Activated naive CD4-positive, alpha-beta T cell treated with anti-CD3 and anti-CD28 coated beads, Interleukin-2, amount 10 ng/mL, durations not matched to agents 7 days and 5 days (primary cell): Measurements from ENCODE around the gene UBE2N.

Experiments used
- CTCF ChIA-PET: fragments of 350-600 bp; sonication (Branson Sonifier 250); formaldehyde crosslinking; loops from one replicate; lab custom pipeline; 2021; ENCODE audit warnings: antibody characterized with exemption; lab: Charles Lee
- DNase-seq: peaks from one replicate; pipeline ENCODE4 v3.0.0-alpha.2; 2020
- H3K27ac Mint-ChIP-seq: one replicate; pipeline ENCODE4 v1.8.0; 2021; ENCODE audit warnings: mild to moderate bottlenecking, moderate library complexity, mixed read lengths
- H3K27me3 Mint-ChIP-seq: one replicate; pipeline ENCODE4 v1.8.0; 2021; ENCODE audit warnings: mild to moderate bottlenecking, mixed read lengths
- H3K36me3 Mint-ChIP-seq: one replicate; pipeline ENCODE4 v1.8.0; 2021; ENCODE audit warnings: mixed read lengths
- H3K4me1 Mint-ChIP-seq: one replicate; pipeline ENCODE4 v1.8.0; 2021; ENCODE audit warnings: mixed read lengths
- H3K4me3 Mint-ChIP-seq: one replicate; pipeline ENCODE4 v1.8.0; 2021; ENCODE audit warnings: mild to moderate bottlenecking, moderate library complexity, mixed read lengths
- H3K9me3 Mint-ChIP-seq: one replicate; pipeline ENCODE4 v1.8.0; 2021; ENCODE audit warnings: mixed read lengths

The UBE2N gene

GRCh38 chr12:93460003-93460402 lies 18.3 kb upstream of the UBE2N start:
- CTCF ChIA-PET = interaction anchor here (0.7 kb wide), 1 partner anchor 28 kb away, joined by 3 read pairs; no protein-coding TSS in a partner anchor
- H3K36me3 Mint-ChIP-seq = no peaks in the 10 kb centered on the region
- peaks cover 3% of the 10 kb centered on the region for H3K4me1 Mint-ChIP-seq

GRCh38 chr12:93459097-93459496 lies 17.4 kb upstream of the UBE2N start:
- CTCF ChIA-PET = interaction anchor here (0.5 to 1.0 kb wide), 3 partner anchors 8 to 333 kb away, joined by 3 read pairs; no protein-coding TSS in a partner anchor
- H3K27ac Mint-ChIP-seq = no peak overlapping the region
- H3K9me3 Mint-ChIP-seq = no peaks in the 10 kb centered on the region

More at GRCh38 chr12:93460003-93460402, 18.3 kb upstream of the UBE2N start:
- DNase-seq = no peak
- H3K27ac Mint-ChIP-seq = no peak overlapping the region
- peaks cover 6% of the 10 kb centered on the region for H3K27me3 Mint-ChIP-seq
- H3K4me3 Mint-ChIP-seq = no peak overlapping the region
- H3K9me3 Mint-ChIP-seq = no peaks in the 10 kb centered on the region

GRCh38 chr12:93456077-93456476 lies 14.3 kb upstream of the UBE2N start:
- Mint-ChIP-seq H3K9me3 (no peaks in the 10 kb centered on the region), H3K36me3 (no peaks in the 10 kb centered on the region), H3K27me3 (peaks cover 11% of the 10 kb centered on the region), H3K4me1 (peaks cover 3% of the 10 kb centered on the region), H3K27ac (no peak overlapping the region), H3K4me3 (no peak overlapping the region)
- CTCF ChIA-PET = no interaction called here
- no peak for DNase-seq

More at GRCh38 chr12:93459097-93459496, 17.4 kb upstream of the UBE2N start:
- H3K4me3 Mint-ChIP-seq = no peak overlapping the region
- H3K27me3 Mint-ChIP-seq = peaks cover 9% of the 10 kb centered on the region
- no peaks in the 10 kb centered on the region for H3K36me3 Mint-ChIP-seq
- no peak for DNase-seq
- H3K4me1 Mint-ChIP-seq = peaks cover 3% of the 10 kb centered on the region

GRCh38 chr12:93453633-93454032 lies 11.9 kb upstream of the UBE2N start:
- peaks cover 11% of the 10 kb centered on the region for H3K27me3 Mint-ChIP-seq
- DNase-seq = no peak
- CTCF ChIA-PET = no interaction called here

DNA sequence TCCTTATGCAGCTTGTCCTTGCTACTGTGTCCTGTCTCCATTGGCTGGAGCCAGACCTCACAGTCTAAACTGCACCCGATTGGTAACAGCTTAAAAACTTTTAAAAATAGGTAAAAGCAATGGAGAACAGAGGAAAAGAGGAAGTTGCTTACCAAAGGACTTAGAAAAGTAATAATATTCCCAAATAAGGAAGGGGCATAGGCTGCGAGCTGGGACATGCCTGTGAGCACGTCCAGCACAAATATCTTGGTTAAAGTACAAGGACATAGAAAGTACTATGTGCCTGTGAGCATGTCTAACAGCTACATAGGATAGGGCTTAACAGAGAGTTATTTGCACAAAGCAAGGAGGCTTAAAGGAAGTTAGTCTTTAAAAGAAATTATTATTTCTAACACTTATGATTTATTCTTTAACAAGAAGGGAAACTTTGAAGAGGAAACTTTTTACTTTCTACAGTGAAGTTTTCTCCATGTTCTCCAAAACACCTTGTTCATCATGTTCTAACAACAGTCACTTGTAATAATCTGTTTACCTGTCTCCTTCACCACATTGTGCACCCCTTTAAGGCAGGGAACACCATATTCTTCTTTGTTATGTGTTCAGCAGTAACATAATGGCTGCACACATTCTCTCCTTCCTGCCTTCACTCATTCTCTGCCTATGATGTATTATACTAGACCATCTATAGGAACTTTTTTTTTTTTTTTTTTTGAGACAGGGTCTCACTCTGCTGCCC lies 9.8 kb upstream of the UBE2N start:
- no peak for DNase-seq
- Mint-ChIP-seq H3K36me3 (no peaks in the 10 kb centered on the region), H3K27ac (no peak overlapping the region), H3K27me3 (peaks cover 11% of the 10 kb centered on the region), H3K9me3 (no peaks in the 10 kb centered on the region), H3K4me1 (peaks cover 25% of the 10 kb centered on the region), H3K4me3 (no peak overlapping the region)
- CTCF ChIA-PET = interaction anchor here (0.6 kb wide), 1 partner anchor 10 kb away, joined by 3 read pairs; the partner anchor contains the start of gene UBE2N

More at GRCh38 chr12:93453633-93454032, 11.9 kb upstream of the UBE2N start:
- Mint-ChIP-seq H3K4me3 (no peak overlapping the region), H3K36me3 (no peaks in the 10 kb centered on the region), H3K4me1 (peaks cover 12% of the 10 kb centered on the region), H3K9me3 (no peaks in the 10 kb centered on the region), H3K27ac (no peak overlapping the region)

- CTCF ChIA-PET = interaction anchor here (0.9 kb wide), 1 partner anchor 120 kb away, joined by 3 read pairs; no protein-coding TSS in a partner anchor
- Mint-ChIP-seq H3K4me3 (no peak overlapping the region), H3K4me1 (peaks cover 25% of the 10 kb centered on the region), H3K36me3 (no peaks in the 10 kb centered on the region), H3K27me3 (peaks cover 10% of the 10 kb centered on the region), H3K27ac (peak overlapping the region; percentile 46), H3K9me3 (no peaks in the 10 kb centered on the region)
- no peak for DNase-seq
These were observed 7.5 kb upstream of the UBE2N start for GRCh38 chr12:93449277-93449676.

GRCh38 chr12:93448796-93449195 lies 7.0 kb upstream of the UBE2N start:
- CTCF ChIA-PET = no interaction called here
- no peaks in the 10 kb centered on the region for H3K36me3 Mint-ChIP-seq
- H3K27ac Mint-ChIP-seq = no peak overlapping the region

DNA sequence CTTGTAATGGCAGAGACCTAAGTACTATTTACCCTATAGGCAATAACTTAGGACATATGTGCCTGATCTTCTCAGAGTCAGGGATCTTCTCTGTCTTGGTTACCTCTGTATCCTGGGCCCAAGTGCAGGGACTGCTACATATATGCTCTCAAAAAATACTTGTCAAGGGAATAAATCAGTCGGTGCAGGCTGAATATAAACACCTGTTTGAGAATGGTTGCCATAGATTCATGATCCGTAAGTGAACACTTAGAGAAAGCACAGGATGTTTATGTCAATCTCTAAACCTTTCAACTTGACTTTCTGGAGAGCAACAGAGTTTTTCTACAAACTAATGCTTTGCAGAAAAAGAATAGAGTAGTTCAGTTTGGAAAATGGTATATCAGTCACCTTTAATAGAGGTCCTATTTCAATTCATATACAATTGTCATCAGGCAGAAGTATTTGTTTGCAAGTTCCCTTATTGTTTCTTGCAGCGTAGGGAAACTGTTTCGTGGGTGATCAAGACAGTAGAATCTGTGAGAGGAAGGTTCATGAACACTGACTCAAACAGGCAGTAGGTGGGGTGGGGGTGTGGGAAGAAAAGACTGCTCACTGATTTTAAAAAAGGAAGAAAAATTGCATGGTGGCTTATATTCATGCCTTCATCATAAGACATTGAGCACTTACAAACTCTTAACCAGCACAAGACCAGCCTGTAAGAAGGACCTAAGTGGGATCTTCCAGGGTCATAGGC lies 6.0 kb upstream of the UBE2N start:
- no peaks in the 10 kb centered on the region for H3K27me3 Mint-ChIP-seq
- peak overlapping the region; percentile 11 for H3K4me3 Mint-ChIP-seq
- peak; percentile 49 for DNase-seq
- peak overlapping the region; percentile 73 for H3K27ac Mint-ChIP-seq
- no peaks in the 10 kb centered on the region for H3K9me3 Mint-ChIP-seq
- CTCF ChIA-PET = no interaction called here
- peaks cover 35% of the 10 kb centered on the region for H3K4me1 Mint-ChIP-seq
- no peaks in the 10 kb centered on the region for H3K36me3 Mint-ChIP-seq

More at GRCh38 chr12:93448796-93449195, 7.0 kb upstream of the UBE2N start:
- H3K9me3 Mint-ChIP-seq = no peaks in the 10 kb centered on the region
- H3K27me3 Mint-ChIP-seq = peaks cover 5% of the 10 kb centered on the region
- DNase-seq = no peak
- H3K4me1 Mint-ChIP-seq = peaks cover 25% of the 10 kb centered on the region
- no peak overlapping the region for H3K4me3 Mint-ChIP-seq

- Mint-ChIP-seq H3K27me3 (no peaks in the 10 kb centered on the region), H3K36me3 (peaks cover 10% of the 10 kb centered on the region), H3K4me3 (no peak overlapping the region), H3K4me1 (peaks cover 49% of the 10 kb centered on the region), H3K9me3 (no peaks in the 10 kb centered on the region), H3K27ac (peak overlapping the region; percentile 96)
- CTCF ChIA-PET = no interaction called here
- DNase-seq = no peak
These were observed 1.8 kb upstream of the UBE2N start for GRCh38 chr12:93443576-93443975.

DNA sequence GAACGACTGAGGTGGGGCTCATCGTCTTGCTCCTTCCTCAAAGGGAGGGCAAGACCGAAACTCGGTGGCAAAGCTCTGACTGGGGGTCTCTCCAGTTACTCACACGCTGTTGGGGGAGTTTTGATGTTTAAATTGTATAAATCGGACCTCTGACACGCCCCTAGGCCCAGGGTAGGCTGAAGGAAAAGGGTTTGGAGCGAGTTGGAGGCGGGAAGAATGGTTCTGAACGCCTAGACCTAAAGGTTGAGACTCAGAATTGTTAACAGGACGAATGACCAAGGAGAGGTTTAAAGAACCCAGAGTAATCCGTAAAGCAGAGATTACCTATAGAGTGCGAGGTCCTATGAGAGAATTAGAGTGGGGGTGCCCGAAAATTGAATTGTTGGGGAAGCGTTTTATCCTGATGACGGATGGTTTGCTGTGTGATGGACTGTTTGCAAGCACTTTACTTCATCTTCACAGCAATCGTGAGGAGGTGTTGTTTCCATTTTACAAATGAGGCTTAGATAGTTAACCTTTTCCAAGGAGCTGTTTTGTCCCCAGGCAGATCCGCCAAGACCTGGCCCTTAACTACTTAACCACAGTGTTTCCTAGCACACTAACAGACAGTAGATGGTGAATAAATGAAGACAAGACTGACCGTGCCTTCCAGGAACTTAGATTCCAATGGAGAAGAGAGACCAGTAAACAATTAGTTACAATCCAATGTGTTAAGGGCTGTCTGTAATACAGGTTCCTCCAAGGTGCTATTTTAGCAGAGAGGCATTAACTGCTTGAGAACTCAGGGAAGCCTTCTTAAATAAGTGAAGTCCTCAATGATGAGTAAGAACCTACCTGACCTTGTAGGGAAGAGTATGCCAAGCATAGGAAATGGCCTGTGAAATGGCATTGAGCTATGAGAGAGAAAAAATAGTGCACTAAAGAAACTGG lies 929 bp upstream of the UBE2N start:
- Mint-ChIP-seq H3K9me3 (no peaks in the 10 kb centered on the region), H3K4me3 (peak overlapping the region; percentile 92), H3K36me3 (peaks cover 11% of the 10 kb centered on the region), H3K27me3 (no peaks in the 10 kb centered on the region), H3K27ac (peak overlapping the region; percentile 96), H3K4me1 (peaks cover 51% of the 10 kb centered on the region)
- no peak for DNase-seq
- CTCF ChIA-PET = interaction anchor here (0.6 to 2.2 kb wide), 3 partner anchors 9 to 659 kb away, joined by 3 to 8 read pairs (median 4); no protein-coding TSS in a partner anchor

DNA sequence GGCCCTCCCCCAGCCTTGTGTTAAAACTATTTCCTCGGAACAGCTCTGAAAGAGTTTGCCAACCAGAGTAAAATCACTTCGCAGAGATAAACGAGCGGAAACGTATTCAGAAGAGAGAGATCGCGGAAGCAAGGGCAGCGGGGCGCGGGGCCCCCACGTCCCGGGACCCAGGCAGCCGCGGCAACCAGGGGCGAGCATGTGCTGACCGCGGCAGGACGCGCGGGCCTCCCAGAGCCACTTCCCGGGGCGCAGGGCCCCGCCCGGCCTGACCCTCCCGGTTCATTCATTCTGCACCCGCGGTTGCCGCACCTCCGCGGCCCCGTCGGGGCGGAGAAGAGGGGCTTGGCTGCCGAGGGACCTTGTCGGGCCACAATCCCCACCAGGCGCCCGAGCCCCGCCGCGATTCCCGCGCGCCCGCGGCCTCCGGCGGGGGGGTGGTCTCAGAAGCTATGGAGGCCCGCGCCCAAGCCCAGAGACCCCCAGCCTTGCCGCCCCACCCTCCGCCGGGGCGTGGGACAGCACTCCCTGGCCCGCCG lies 598 bp downstream of the UBE2N start:
- Mint-ChIP-seq H3K36me3 (peaks cover 11% of the 10 kb centered on the region), H3K27me3 (no peaks in the 10 kb centered on the region), H3K27ac (peak overlapping the region; percentile 96), H3K9me3 (no peaks in the 10 kb centered on the region), H3K4me3 (peak overlapping the region; percentile 91), H3K4me1 (peaks cover 60% of the 10 kb centered on the region)
- CTCF ChIA-PET = interaction anchor here (2.2 kb wide), 1 partner anchor 21 kb away, joined by 8 read pairs; no protein-coding TSS in a partner anchor
- peak; percentile 68 for DNase-seq

GRCh38 chr12:93440043-93440835 lies 1.5 kb downstream of the UBE2N start:
- no peak for DNase-seq
- CTCF ChIA-PET = interaction anchor here (0.9 to 1.0 kb wide), 2 partner anchors 20 to 21 kb away, joined by 3 read pairs; no protein-coding TSS in a partner anchor
- peak overlapping the region; percentile 91 for H3K4me3 Mint-ChIP-seq

More at GRCh38 chr12:93440043-93440835, 1.5 kb downstream of the UBE2N start:
- peaks cover 11% of the 10 kb centered on the region for H3K36me3 Mint-ChIP-seq
- H3K9me3 Mint-ChIP-seq = no peaks in the 10 kb centered on the region
- peak overlapping the region; percentile 96 for H3K27ac Mint-ChIP-seq
- no peaks in the 10 kb centered on the region for H3K27me3 Mint-ChIP-seq
- H3K4me1 Mint-ChIP-seq = peaks cover 66% of the 10 kb centered on the region
